BE2C (cell line): Measurements from ENCODE around the gene FAM234B.

Source experiments
- DNase-seq: peaks from one replicate; pipeline ENCODE4 v3.0.0-alpha.2; 2020
- H3K27me3 ChIP-seq: fragments of 250-450 bp; sonication (Bioruptor Pico); 2 replicates; pipeline ENCODE4 v1.5.1; 2020; ENCODE audit warnings: mild to moderate bottlenecking
- H3K36me3 ChIP-seq: fragments of 250-450 bp; sonication (Bioruptor Pico); 2 replicates; pipeline ENCODE4 v1.5.1; 2020; ENCODE audit warnings: mild to moderate bottlenecking
- H3K4me1 ChIP-seq: fragments of 250-450 bp; sonication (Bioruptor Pico); 2 replicates; pipeline ENCODE4 v1.5.1; 2020
- H3K4me3 ChIP-seq: 2 replicates; pipeline ENCODE4 v1.5.1; 2011; ENCODE audit warnings: low read depth, low read length
- H3K9me3 ChIP-seq: fragments of 250-450 bp; sonication (Bioruptor Pico); 2 replicates; pipeline ENCODE4 v1.5.1; 2020
- TF ChIP-seq, protein P1 (sequence below): IDR thresholded peaks from 2 replicates; pipeline ENCODE4 v1.5.1; 2012; ENCODE audit warnings: mild to moderate bottlenecking, low read depth, low read length

FAM234B gene

DNA sequence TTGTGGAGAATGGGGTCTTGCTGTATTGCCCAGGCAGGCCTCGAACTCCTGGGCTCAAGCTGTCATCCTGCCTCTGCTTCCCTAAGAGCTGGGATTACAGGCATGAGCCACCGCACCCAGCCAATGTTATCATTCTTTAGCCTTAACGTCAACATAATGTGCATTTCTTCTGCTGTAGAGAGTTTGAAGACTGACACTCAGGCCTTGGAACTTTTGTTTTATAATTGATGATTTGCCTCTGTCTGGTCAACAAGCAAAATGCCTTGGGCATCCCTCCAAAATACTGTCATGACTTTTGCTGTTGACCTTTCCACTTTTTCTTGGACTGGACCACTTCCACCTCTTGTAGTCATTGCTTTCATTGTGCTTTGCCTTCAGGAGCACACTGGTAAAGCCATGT, 29.0 kb downstream of the FAM234B start:
- TF ChIP-seq, protein P1, sequence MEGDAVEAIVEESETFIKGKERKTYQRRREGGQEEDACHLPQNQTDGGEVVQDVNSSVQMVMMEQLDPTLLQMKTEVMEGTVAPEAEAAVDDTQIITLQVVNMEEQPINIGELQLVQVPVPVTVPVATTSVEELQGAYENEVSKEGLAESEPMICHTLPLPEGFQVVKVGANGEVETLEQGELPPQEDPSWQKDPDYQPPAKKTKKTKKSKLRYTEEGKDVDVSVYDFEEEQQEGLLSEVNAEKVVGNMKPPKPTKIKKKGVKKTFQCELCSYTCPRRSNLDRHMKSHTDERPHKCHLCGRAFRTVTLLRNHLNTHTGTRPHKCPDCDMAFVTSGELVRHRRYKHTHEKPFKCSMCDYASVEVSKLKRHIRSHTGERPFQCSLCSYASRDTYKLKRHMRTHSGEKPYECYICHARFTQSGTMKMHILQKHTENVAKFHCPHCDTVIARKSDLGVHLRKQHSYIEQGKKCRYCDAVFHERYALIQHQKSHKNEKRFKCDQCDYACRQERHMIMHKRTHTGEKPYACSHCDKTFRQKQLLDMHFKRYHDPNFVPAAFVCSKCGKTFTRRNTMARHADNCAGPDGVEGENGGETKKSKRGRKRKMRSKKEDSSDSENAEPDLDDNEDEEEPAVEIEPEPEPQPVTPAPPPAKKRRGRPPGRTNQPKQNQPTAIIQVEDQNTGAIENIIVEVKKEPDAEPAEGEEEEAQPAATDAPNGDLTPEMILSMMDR, result no peak
- no peaks in the 10 kb centered on the region for H3K9me3 ChIP-seq
- no peaks in the 10 kb centered on the region; the same call in none of the 2 replicates for H3K36me3 ChIP-seq
- no peak overlapping the region for H3K4me3 ChIP-seq
- DNase-seq, result no peak
- H3K4me1 ChIP-seq, result no peaks in the 10 kb centered on the region
- no peaks in the 10 kb centered on the region for H3K27me3 ChIP-seq

DNA sequence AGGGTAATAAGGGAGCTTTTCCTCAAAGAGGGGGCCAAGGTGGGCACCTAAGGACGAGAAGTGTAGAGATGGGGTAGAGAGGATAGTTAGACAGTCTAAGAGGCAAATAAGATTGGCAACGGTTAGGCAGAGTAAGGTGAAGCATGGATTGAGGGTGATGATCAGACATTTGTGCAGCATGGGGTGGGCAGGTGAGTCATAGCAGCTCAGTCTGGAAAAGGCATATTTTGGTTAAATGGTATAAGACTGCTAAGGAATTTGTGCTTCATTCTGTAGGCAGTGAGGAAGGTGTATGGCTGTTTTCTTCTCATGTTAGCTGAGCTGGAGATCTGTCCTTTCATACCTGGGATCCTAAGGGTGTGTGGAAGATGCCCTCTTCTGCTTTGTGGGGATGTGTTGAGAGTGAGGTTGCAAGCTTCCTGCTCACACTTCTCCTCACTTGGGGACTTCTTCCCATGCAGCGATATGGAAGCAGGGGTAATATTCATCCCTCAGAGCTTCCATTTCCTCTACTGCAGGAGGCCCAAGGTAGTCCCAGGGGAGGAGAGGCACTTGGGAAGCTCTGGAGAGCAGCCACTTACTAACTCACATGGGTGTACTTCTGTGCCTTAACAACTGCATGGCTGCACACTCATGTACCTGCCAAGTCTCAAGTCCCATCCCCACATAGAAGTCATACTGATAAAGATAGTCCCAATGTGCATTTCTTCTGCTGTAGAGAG, 30.4 kb downstream of the FAM234B start:
- H3K36me3 ChIP-seq, result no peaks in the 10 kb centered on the region; the same call in 1 of the 2 replicates
- no peak for DNase-seq
- H3K4me3 ChIP-seq, result no peak overlapping the region
- TF ChIP-seq, protein P1, result no peak
- H3K4me1 ChIP-seq, result no peaks in the 10 kb centered on the region
- no peaks in the 10 kb centered on the region for H3K9me3 ChIP-seq
- no peaks in the 10 kb centered on the region for H3K27me3 ChIP-seq

DNA sequence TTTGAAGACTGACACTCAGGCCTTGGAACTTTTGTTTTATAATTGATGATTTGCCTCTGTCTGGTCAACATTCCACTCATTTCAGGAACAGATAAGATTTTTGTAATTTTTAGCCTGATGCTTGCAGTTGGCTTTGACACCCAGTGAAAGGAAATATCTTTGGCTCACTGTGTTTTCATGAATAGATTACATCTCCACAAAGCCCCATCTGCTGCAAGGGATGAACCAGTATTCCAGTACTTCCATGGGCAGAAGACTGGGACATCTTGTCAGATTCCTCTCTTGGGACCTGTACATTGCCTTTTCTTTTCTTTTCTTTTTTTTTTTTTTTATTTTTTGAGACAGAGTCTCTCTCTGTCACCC, 30.9 kb downstream of the FAM234B start:
- H3K9me3 ChIP-seq, result no peaks in the 10 kb centered on the region
- TF ChIP-seq, protein P1, result no peak
- DNase-seq, result no peak
- H3K4me1 ChIP-seq, result no peaks in the 10 kb centered on the region
- H3K4me3 ChIP-seq, result no peak overlapping the region
- no peaks in the 10 kb centered on the region; the same call in 1 of the 2 replicates for H3K36me3 ChIP-seq
- no peaks in the 10 kb centered on the region for H3K27me3 ChIP-seq

DNA sequence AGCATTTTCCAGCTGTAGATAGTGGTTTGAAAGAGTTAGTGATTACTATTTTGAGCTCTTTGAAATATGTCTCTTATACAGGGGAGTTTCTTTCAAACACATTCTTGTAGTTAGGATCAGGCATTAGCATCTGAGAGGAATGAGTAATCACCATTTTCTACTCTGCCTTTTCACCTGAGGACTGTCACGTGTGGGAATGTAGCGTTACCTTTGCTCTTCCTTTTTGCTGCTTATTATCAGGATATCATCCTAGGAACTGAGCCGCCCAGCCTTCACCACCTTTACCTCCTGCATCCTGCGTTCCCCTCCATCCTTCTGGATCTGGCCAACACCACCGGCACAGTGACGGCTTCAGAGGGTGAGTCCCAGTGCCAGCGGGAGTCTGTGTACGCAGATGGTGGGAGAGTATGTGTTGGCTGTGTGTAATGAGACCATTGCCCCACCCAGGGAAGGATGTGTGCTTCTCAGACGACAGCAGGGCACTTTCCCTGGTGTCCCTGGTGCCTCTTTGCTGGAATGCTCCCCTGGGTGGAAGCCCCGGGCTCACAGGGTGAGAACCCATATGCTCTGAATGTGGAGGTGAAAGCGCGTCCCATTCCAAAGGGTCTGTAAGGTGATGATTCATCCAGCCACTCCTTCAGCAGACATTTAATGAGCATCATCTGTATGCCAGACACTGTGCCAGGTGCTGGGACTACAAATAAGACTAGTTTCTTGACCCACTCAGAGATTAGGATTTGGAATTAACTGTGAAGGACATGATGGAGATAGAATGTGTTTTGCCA, 31.8 kb downstream of the FAM234B start:
- Histone ChIP-seq H3K27me3 (no peaks in the 10 kb centered on the region), H3K36me3 (no peaks in the 10 kb centered on the region; the same call in 1 of the 2 replicates)
- no peak for DNase-seq

DNA sequence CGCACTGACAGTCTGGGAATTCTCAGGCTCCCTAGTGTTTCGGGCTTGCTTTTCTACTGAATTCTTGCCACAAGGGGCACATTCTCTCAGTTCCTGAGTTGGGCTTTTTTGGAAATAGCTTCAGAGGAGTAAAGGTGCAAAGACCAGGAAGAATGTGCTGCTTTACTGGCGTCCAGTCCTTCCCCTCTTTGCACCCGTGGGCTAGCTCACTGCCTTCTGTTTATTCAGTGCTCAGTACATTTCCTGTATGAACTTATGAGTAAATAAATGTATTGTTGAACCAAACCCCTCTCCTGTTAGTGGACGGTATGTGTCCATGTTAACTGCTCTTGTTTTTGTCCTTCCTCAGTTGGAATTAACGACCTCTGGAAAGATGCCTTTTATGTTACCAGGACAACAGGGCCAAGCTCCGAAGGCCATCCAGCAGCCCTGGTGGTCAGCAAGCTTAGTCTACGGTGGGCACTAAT, 35.3 kb downstream of the FAM234B start:
- DNase-seq, result no peak
- TF ChIP-seq, protein P1, result 0 out of 2 replicates have a peak, but pooled peaks have one; percentile 10

More for the DNA sequence above, 31.8 kb downstream of the FAM234B start:
- no peak overlapping the region for H3K4me3 ChIP-seq
- no peaks in the 10 kb centered on the region for H3K4me1 ChIP-seq
- H3K9me3 ChIP-seq, result no peaks in the 10 kb centered on the region
- TF ChIP-seq, protein P1, result no peak

More for the DNA sequence above, 35.3 kb downstream of the FAM234B start:
- no peak overlapping the region for H3K4me3 ChIP-seq
- no peaks in the 10 kb centered on the region for H3K4me1 ChIP-seq
- no peaks in the 10 kb centered on the region for H3K36me3 ChIP-seq
- no peaks in the 10 kb centered on the region for H3K9me3 ChIP-seq
- no peaks in the 10 kb centered on the region for H3K27me3 ChIP-seq
